ENCODE data around the gene RNU7-1. TPM values are rescaled to one million over a fixed set of nuclear protein-coding genes. Genes with fewer than 3 reads are reported as not detected.

Gene RNU7-1
- total and polyA plus RNA-seq, 7 experiments from 2014 or later = not detected

DNA sequence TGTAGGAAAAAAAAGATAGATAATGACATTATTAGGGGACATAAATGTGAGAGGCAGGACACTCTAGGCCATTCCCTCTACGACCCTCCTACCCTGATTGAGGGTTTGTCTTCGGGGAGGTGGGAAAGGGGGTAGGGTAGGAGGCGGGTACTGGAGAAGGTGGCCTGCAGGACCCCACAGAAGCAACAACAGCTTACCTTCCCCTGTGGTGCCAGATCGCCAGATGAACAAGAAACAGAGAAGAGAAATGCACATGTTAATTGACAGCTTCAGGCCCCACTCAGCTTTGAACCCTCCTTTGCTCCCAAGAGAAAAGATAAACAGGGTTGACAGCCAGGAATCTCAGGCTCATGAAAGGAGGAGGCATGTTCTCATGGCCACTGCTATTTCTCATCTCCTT, 22.1 kb downstream of the RNU7-1 start:
- H3K27me3 ChIP-seq (ENCODE audit: control insufficient read depth in 2 of 2, insufficient read depth in 2 of 2, low read length in 2 of 2) = no peaks in the 10 kb centered on the region
- DNase-seq (no peak), ATAC-seq (no peak)
- H3K9me3 ChIP-seq (ENCODE audit: control insufficient read depth in 2 of 3, low read length in 3 of 3) = no peaks in the 10 kb centered on the region
- Mint-ChIP-seq H3K9me3 (no peaks in the 10 kb centered on the region), H3K4me3 (no peak overlapping the region), H3K27me3 (no peaks in the 10 kb centered on the region), H3K27ac (peak overlapping the region in 7 of 9 donors; percentile 75 to 95 (median 87)), H3K36me3 (peaks cover 5 to 25% (median 20%) of the 10 kb centered on the region in 5 donors), H3K4me1 (peaks cover 30 to 56% (median 54%) of the 10 kb centered on the region in 7 donors)
- POLR2A ChIA-PET = interaction anchor here (1.0 to 13.5 kb wide), 6 partner anchors 9 to 93 kb away, joined by 3 to 1270 read pairs (median 4); partner anchors contain the start of genes C12orf57, PTPN6, RNU7-1 and SPSB2
- intact Hi-C loops (cut with micrococcal nuclease) = loop anchor here (1.0 kb wide), 3 partner anchors 21 to 96 kb away; partner anchors contain the start of gene C12orf57 (in 2 of the 2)
- H3K4me1 ChIP-seq (ENCODE audit: control insufficient read depth in 2 of 2, insufficient read depth in 2 of 2, low read length in 2 of 2) = peaks cover 39 to 54% of the 10 kb centered on the region in 2 donors
- no peak overlapping the region for H3K4me3 ChIP-seq (ENCODE audit: low read length)
- peaks cover 18 to 45% (median 26%) of the 10 kb centered on the region in 3 experiments for H3K36me3 ChIP-seq (ENCODE audit: control insufficient read depth in 2 of 3, insufficient read depth in 3 of 3, low read length in 3 of 3)
- H3K27ac ChIP-seq (ENCODE audit: low read depth, low read length) = peak overlapping the region; percentile 68
- CTCF ChIA-PET = interaction anchor here (0.8 to 11.1 kb wide), 6 partner anchors 11 to 147 kb away, joined by 3 to 460 read pairs (median 9); partner anchors contain the start of genes C12orf57, PTPN6 and RNU7-1

DNA sequence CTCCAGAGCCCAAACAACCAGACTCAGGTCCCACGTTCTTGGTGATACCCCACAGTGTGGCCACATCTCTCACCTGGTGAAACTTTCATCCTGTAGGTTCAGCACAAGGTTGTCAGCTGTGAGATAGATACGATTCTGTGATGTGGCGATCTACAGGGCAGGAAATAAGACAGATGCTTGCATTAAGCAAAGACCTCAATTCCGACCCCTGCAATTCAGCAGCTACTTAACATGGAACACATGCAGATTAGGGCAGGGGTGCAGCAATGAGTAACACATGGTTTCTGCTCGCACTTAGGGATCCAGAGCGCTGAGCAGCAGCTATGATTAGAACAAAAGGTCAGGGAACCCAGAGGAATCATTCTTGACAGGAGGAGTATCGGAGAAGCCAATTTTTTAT, 22.7 kb downstream of the RNU7-1 start:
- H3K27ac Mint-ChIP-seq = peak overlapping the region in 5 of 9 donors; percentile 55 to 95 (median 66)
- H3K4me1 Mint-ChIP-seq = peaks cover 29 to 54% (median 50%) of the 10 kb centered on the region in 7 donors
- peaks cover 8 to 26% (median 17%) of the 10 kb centered on the region in 5 donors for H3K36me3 Mint-ChIP-seq
- ChIA-PET POLR2A (interaction anchor here (0.7 to 13.5 kb wide), 9 partner anchors 10 to 142 kb away, joined by 3 to 1270 read pairs (median 3); partner anchors contain the start of genes C12orf57, PTPN6, RNU7-1 and SPSB2), CTCF (interaction anchor here (0.7 to 11.1 kb wide), 8 partner anchors 19 to 147 kb away, joined by 3 to 460 read pairs (median 7); partner anchors contain the start of genes C12orf57, PTPN6, RNU7-1 and SPSB2)
- Histone ChIP-seq H3K27ac (ENCODE audit: low read depth, low read length) (no peak overlapping the region), H3K9me3 (ENCODE audit: control insufficient read depth in 2 of 3, low read length in 3 of 3) (no peaks in the 10 kb centered on the region), H3K36me3 (ENCODE audit: control insufficient read depth in 2 of 3, insufficient read depth in 3 of 3, low read length in 3 of 3) (peaks cover 18 to 43% (median 26%) of the 10 kb centered on the region in 3 experiments), H3K4me3 (ENCODE audit: low read length) (no peak overlapping the region), H3K27me3 (ENCODE audit: control insufficient read depth in 2 of 2, insufficient read depth in 2 of 2, low read length in 2 of 2) (no peaks in the 10 kb centered on the region), H3K4me1 (ENCODE audit: control insufficient read depth in 2 of 2, insufficient read depth in 2 of 2, low read length in 2 of 2) (peaks cover 34 to 48% of the 10 kb centered on the region in 2 donors)
- no peaks in the 10 kb centered on the region for H3K9me3 Mint-ChIP-seq
- peak overlapping the region in 1 of 10 donors; percentile 51 for H3K4me3 Mint-ChIP-seq
- intact Hi-C loops (cut with micrococcal nuclease) = no loop called here
- no peaks in the 10 kb centered on the region for H3K27me3 Mint-ChIP-seq
- ATAC-seq (no peak), DNase-seq (no peak)

- intact Hi-C loops (cut with micrococcal nuclease) = no loop called here
- ChIA-PET CTCF (interaction anchor here (1.1 to 3.2 kb wide), 9 partner anchors 16 to 144 kb away, joined by 3 to 40 read pairs (median 6); partner anchors contain the start of genes C12orf57, PTPN6 and RNU7-1), POLR2A (interaction anchor here (0.6 to 5.6 kb wide), 12 partner anchors 8 to 140 kb away, joined by 3 to 123 read pairs (median 4); partner anchors contain the start of genes C12orf57, PTPN6, RNU7-1 and TPI1)
- ATAC-seq (no peak), DNase-seq (no peak)
- peak overlapping the region; percentile 19 for H3K27ac ChIP-seq (ENCODE audit: low read depth, low read length)
- Mint-ChIP-seq H3K36me3 (peaks cover 8 to 29% (median 16%) of the 10 kb centered on the region in 5 donors), H3K27me3 (no peaks in the 10 kb centered on the region), H3K9me3 (no peaks in the 10 kb centered on the region), H3K4me1 (peaks cover 31 to 57% (median 52%) of the 10 kb centered on the region in 7 donors), H3K27ac (peak overlapping the region in 3 of 9 donors; percentile 30 to 45 (median 43)), H3K4me3 (no peak overlapping the region)
- H3K4me3 ChIP-seq (ENCODE audit: low read length) = no peak overlapping the region
- peaks cover 18 to 44% (median 26%) of the 10 kb centered on the region in 3 experiments for H3K36me3 ChIP-seq (ENCODE audit: control insufficient read depth in 2 of 3, insufficient read depth in 3 of 3, low read length in 3 of 3)
- H3K27me3 ChIP-seq (ENCODE audit: control insufficient read depth in 2 of 2, insufficient read depth in 2 of 2, low read length in 2 of 2) = no peaks in the 10 kb centered on the region
- no peaks in the 10 kb centered on the region for H3K9me3 ChIP-seq (ENCODE audit: control insufficient read depth in 2 of 3, low read length in 3 of 3)
- peaks cover 30 to 48% of the 10 kb centered on the region in 2 donors for H3K4me1 ChIP-seq (ENCODE audit: control insufficient read depth in 2 of 2, insufficient read depth in 2 of 2, low read length in 2 of 2)
Measured at GRCh38 chr12:6967651-6968100, 24.1 kb downstream of the RNU7-1 start.

DNA sequence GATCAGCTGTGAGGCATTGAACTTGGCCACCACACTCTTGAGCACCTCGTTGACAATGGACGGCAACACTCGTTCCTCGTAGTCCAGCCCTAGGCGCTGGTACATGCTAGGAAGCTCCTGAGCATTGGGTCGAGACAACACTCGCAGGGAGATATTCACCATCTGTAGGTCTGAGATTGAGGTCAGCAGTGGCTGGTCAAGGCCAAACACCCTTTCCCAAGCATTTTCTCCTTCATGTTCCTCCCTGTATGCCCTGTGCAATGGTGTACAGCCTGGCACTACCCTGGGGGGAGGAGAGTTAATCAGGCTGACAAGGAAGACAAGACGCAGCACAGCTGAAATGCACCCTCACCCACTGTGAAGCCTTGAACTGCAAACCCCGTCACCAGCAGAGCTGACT, 24.8 kb downstream of the RNU7-1 start:
- Mint-ChIP-seq H3K36me3 (peaks cover 8 to 30% (median 16%) of the 10 kb centered on the region in 5 donors), H3K4me1 (peaks cover 31 to 63% (median 59%) of the 10 kb centered on the region in 7 donors)
- H3K27ac ChIP-seq (ENCODE audit: low read depth, low read length) = no peak overlapping the region

DNA sequence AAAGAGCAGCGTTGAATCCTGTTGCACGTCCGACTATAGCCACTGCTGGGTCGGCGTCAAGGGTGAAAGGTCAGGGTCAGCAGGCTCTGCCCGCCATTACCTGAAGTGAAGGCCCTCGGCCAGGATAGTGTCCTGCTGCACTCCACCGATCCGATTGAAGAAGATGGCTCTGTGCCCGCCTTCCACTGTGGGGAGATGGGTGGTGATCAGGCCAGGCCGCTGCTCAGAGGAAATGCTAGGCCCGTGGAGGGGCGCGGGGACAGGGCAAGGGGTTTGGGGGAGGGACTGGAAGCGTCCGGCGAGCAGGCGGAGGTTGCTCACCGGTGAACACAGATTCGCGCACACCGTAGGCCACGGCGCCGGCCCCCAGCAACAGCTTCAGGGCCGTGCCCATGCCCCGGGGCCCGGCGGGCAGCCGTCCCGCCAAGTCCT, 26.5 kb downstream of the RNU7-1 start:
- Mint-ChIP-seq H3K4me1 (peaks cover 30 to 55% (median 50%) of the 10 kb centered on the region in 7 donors), H3K36me3 (peaks cover 8 to 30% (median 14%) of the 10 kb centered on the region in 5 donors), H3K27ac (peak overlapping the region; percentile 93 to 100 (median 99)), H3K27me3 (no peaks in the 10 kb centered on the region), H3K9me3 (no peaks in the 10 kb centered on the region), H3K4me3 (peak overlapping the region; percentile 94 to 100 (median 100))
- H3K9me3 ChIP-seq (ENCODE audit: control insufficient read depth in 2 of 3, low read length in 3 of 3) = no peaks in the 10 kb centered on the region
- intact Hi-C loops (cut with micrococcal nuclease) = loop anchor here (1.0 to 5.0 kb wide), 19 partner anchors 9 to 307 kb away; partner anchors contain the start of genes C12orf57 (in 2 of the 2), LPCAT3 (in 2 of the 2), MLF2 (in 2 of the 2) and SPSB2 (in 2 of the 2)
- no peaks in the 10 kb centered on the region for H3K27me3 ChIP-seq (ENCODE audit: control insufficient read depth in 2 of 2, insufficient read depth in 2 of 2, low read length in 2 of 2)
- H3K4me1 ChIP-seq (ENCODE audit: control insufficient read depth in 2 of 2, insufficient read depth in 2 of 2, low read length in 2 of 2) = peaks cover 23 to 33% of the 10 kb centered on the region in 2 donors
- POLR2A ChIA-PET = interaction anchor here (0.6 to 5.6 kb wide), 7 partner anchors 11 to 281 kb away, joined by 3 to 123 read pairs (median 21); partner anchors contain the start of genes C12orf57, PTPN6, RNU7-1 and ZNF384
- DNase-seq (no peak), ATAC-seq (peak; percentile 1)
- H3K4me3 ChIP-seq (ENCODE audit: low read length) = peak overlapping the region; percentile 93
- H3K27ac ChIP-seq (ENCODE audit: low read depth, low read length) = peak overlapping the region; percentile 94
- peaks cover 27 to 62% (median 34%) of the 10 kb centered on the region in 3 experiments for H3K36me3 ChIP-seq (ENCODE audit: control insufficient read depth in 2 of 3, insufficient read depth in 3 of 3, low read length in 3 of 3)
- CTCF ChIA-PET = interaction anchor here (0.6 to 3.2 kb wide), 2 partner anchors 25 to 88 kb away, joined by 3 to 40 read pairs; partner anchors contain the start of genes C12orf57 and RNU7-1

More for the DNA sequence above, 24.8 kb downstream of the RNU7-1 start:
- Mint-ChIP-seq H3K9me3 (no peaks in the 10 kb centered on the region), H3K4me3 (peak overlapping the region; percentile 21 to 100 (median 96)), H3K27ac (peak overlapping the region in 8 of 9 donors; percentile 82 to 100 (median 94)), H3K27me3 (no peaks in the 10 kb centered on the region)
- no peak for DNase-seq
- POLR2A ChIA-PET = interaction anchor here (0.8 to 5.6 kb wide), 14 partner anchors 9 to 140 kb away, joined by 3 to 123 read pairs (median 4); partner anchors contain the start of genes C12orf57, PTPN6, RNU7-1 and TPI1
- CTCF ChIA-PET = interaction anchor here (1.0 to 3.2 kb wide), 11 partner anchors 16 to 143 kb away, joined by 3 to 40 read pairs (median 5); partner anchors contain the start of genes C12orf57, PTPN6 and RNU7-1
- peaks cover 30 to 47% of the 10 kb centered on the region in 2 donors for H3K4me1 ChIP-seq (ENCODE audit: control insufficient read depth in 2 of 2, insufficient read depth in 2 of 2, low read length in 2 of 2)
- intact Hi-C loops (cut with micrococcal nuclease) = no loop called here
- no peaks in the 10 kb centered on the region for H3K9me3 ChIP-seq (ENCODE audit: control insufficient read depth in 2 of 3, low read length in 3 of 3)
- H3K4me3 ChIP-seq (ENCODE audit: low read length) = no peak overlapping the region
- H3K27me3 ChIP-seq (ENCODE audit: control insufficient read depth in 2 of 2, insufficient read depth in 2 of 2, low read length in 2 of 2) = no peaks in the 10 kb centered on the region
- peaks cover 18 to 47% (median 26%) of the 10 kb centered on the region in 3 experiments for H3K36me3 ChIP-seq (ENCODE audit: control insufficient read depth in 2 of 3, insufficient read depth in 3 of 3, low read length in 3 of 3)
- no peak for ATAC-seq

DNA sequence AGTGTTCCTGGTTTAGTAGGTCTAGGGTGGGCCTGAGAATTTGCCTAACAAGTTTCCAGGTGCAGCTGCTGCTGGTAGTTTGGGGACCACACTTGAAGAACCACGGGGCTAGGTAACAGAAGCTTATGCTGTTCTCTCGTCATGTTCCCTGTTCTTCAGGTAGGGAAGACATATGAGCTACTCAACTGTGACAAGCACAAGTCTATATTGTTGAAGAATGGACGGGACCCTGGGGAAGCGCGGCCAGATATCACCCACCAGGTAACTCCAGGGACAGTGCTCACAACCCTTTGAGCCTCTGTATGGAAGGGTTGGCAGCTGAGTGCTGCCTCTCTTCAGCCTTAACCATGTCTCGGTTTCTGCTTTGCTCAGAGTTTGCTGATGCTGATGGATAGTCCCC, 30.6 kb downstream of the RNU7-1 start:
- DNase-seq (no peak), ATAC-seq (no peak)
- H3K4me1 ChIP-seq (ENCODE audit: control insufficient read depth in 2 of 2, insufficient read depth in 2 of 2, low read length in 2 of 2) = peaks cover 18 to 23% of the 10 kb centered on the region in 2 donors
- Mint-ChIP-seq H3K9me3 (no peaks in the 10 kb centered on the region), H3K36me3 (peaks cover 5 to 28% (median 16%) of the 10 kb centered on the region in 5 donors), H3K27ac (no peak overlapping the region), H3K4me1 (peaks cover 19 to 41% (median 32%) of the 10 kb centered on the region in 7 donors), H3K4me3 (no peak overlapping the region), H3K27me3 (no peaks in the 10 kb centered on the region)
- no peak overlapping the region for H3K27ac ChIP-seq (ENCODE audit: low read depth, low read length)
- H3K4me3 ChIP-seq (ENCODE audit: low read length) = no peak overlapping the region
- peaks cover 14 to 65% (median 22%) of the 10 kb centered on the region in 3 experiments for H3K36me3 ChIP-seq (ENCODE audit: control insufficient read depth in 2 of 3, insufficient read depth in 3 of 3, low read length in 3 of 3)
- intact Hi-C loops (cut with micrococcal nuclease) = loop anchor here in 1 of 2 donors (5.0 kb wide), 1 partner anchor 118 kb away; the partner anchor contains the start of gene C1R
- H3K9me3 ChIP-seq (ENCODE audit: control insufficient read depth in 2 of 3, low read length in 3 of 3) = no peaks in the 10 kb centered on the region
- CTCF ChIA-PET = interaction anchor here (1.2 to 1.8 kb wide), 3 partner anchors 29 to 49 kb away, joined by 3 to 4 read pairs (median 4); no protein-coding TSS in a partner anchor
- POLR2A ChIA-PET = interaction anchor here (0.9 to 2.7 kb wide), 5 partner anchors 9 to 44 kb away, joined by 3 to 24 read pairs (median 3); partner anchors contain the start of genes C12orf57, LPCAT3 and RNU7-1
- no peaks in the 10 kb centered on the region for H3K27me3 ChIP-seq (ENCODE audit: control insufficient read depth in 2 of 2, insufficient read depth in 2 of 2, low read length in 2 of 2)

Data from naive thymus-derived CD4-positive, alpha-beta T cell (primary cell).